Hepatic stellate cell (primary cell): ENCODE data around the gene CTBP2.

ENCODE experiments used
- DNase-seq: peaks from one replicate; pipeline ENCODE4 v3.0.0; 2011; ENCODE audit warnings: low spot score

Gene CTBP2

DNA sequence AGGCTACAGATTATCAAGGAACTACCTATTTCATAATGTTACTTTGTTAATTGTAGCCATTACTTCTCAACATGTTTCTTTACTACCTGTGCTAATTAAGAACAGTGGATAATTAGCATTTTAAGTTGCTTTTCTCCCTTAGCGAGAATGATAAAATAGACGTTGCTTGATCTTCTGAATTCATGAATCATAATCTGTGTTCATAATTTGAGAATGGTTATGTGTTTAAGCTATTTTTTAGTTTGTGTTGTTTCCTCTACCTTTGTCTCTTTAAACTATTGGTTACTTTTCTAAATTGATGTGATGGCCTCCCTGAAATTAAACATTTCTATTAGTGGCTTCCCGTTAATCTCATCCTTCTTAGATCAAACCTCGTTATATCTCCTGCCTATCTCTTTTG, 218.5 kb downstream of the CTBP2 start, which contains the start of gene ZRANB1:
TSS of gene ZRANB1 (plus strand) at position 301 of the 400 bp plus-strand sequence. CDS start 371 bp downstream, outside the sequence.
- no peak for DNase-seq

GRCh38 chr10:124939290-124939689, 221.1 kb downstream of the CTBP2 start:
- no peak for DNase-seq

DNA sequence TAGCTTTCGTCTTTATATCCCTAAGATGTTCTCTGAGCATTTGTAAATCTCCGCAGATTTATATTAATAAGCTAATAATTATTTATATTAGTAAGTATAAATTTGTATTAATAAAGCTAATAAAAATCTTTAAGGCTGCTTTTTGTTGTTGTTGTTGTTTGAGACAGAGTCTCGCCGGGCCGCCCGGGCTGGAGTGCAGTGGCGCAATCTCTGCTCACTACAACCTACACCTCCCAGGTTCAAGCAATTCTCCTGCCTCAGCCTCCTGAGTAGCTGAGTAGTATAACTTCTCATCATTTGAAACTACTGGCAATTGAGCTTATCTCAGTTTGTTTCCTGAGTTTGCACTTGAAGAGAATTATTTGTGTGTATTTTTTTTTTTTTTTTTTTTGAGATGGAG, 223.6 kb downstream of the CTBP2 start:
- DNase-seq, result no peak

DNA sequence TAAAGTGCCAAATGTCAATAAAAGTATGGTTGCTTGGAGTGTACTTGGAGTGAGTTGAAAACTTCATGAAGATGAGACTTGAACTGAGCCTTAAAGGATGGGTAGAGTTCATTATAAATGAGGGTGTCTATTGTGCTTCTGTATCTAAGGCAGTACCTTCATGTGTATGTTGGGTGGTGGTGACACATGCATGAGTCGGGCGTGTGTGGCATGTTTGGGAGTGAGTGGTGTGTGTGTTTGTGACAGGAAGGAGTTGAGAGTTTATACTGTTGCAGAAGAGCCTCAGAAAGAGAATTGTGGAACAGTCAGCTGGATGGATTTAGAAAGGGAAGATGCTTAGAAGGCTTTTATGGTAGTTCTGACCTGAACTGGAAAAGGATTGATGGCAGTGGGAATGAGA, 224.4 kb downstream of the CTBP2 start:
- DNase-seq, result no peak
